ENCODE measurements around the gene C1orf105. TPM values are rescaled to one million over a fixed set of nuclear protein-coding genes. Genes with fewer than 3 reads are reported as not detected.

The C1orf105 gene
- total RNA-seq, 4 donors from 2014 or later, result not detected

DNA sequence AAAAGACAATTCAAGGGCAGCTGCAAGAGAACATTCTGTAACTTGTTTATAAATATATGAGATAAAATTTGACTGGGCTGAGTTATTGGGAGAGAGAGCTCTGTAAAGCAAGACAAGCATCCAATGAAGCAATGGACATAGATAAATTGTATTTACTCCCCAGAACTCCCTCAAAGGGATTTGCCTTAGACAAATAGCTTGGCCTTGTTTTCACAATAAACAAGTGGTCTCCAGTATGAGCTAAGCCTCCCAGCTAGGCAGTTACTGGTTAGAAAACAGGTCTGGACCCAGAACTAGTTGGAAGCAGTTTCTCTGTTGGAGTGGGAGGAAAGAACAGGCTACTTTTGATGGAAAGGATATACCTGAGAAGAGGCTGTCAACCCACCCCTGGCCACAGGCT is 87.3 kb downstream of the C1orf105 start:
- intact Hi-C loops (cut with DNase I; ENCODE audit: low total_unique reads), result no loop called here
- H3K36me3 ChIP-seq, result no peaks in the 10 kb centered on the region
- H3K4me1 ChIP-seq, result no peaks in the 10 kb centered on the region
- in situ Hi-C loops (cut with MboI; ENCODE audit: low pct_ligation_motif_present in 1 of 4, low pct_unique_long_range_greater_than_20kb in 1 of 4, low sequenced_read_pairs in 3 of 4), result no loop called here
- no peak for TF ChIP-seq POLR2A (IDR thresholded peaks at IDR 0.05)
- TF ChIP-seq, protein P1, sequence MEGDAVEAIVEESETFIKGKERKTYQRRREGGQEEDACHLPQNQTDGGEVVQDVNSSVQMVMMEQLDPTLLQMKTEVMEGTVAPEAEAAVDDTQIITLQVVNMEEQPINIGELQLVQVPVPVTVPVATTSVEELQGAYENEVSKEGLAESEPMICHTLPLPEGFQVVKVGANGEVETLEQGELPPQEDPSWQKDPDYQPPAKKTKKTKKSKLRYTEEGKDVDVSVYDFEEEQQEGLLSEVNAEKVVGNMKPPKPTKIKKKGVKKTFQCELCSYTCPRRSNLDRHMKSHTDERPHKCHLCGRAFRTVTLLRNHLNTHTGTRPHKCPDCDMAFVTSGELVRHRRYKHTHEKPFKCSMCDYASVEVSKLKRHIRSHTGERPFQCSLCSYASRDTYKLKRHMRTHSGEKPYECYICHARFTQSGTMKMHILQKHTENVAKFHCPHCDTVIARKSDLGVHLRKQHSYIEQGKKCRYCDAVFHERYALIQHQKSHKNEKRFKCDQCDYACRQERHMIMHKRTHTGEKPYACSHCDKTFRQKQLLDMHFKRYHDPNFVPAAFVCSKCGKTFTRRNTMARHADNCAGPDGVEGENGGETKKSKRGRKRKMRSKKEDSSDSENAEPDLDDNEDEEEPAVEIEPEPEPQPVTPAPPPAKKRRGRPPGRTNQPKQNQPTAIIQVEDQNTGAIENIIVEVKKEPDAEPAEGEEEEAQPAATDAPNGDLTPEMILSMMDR (IDR thresholded peaks at IDR 0.05), result no peak
- DNase-seq, result no peak
- no peak overlapping the region for H3K4me3 ChIP-seq
- H3K27me3 ChIP-seq, result no peaks in the 10 kb centered on the region
- no peak overlapping the region for H3K27ac ChIP-seq
- H3K9me3 ChIP-seq, result no peaks in the 10 kb centered on the region

DNA sequence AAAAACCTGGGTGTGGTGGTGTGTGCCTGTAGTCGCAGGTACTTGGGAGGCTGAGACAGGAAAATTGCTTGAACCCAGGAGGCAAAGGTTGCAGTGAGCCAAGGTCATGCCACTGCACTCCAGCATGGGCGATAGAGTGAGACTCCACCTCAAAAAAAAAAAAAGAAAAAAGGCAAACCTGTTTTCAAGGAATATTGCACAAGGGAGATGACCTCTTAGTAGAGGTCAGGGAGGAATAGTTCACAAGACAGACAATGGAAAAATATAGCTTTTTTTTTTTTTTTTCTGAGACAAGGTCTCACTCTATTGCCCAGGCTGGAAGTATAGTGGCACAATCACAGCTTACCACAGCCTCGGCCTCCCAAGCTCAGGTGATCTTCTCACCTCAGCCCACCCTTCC is 90.0 kb downstream of the C1orf105 start:
- Histone ChIP-seq H3K36me3 (no peaks in the 10 kb centered on the region), H3K4me3 (no peak overlapping the region), H3K27me3 (no peaks in the 10 kb centered on the region), H3K9me3 (no peaks in the 10 kb centered on the region), H3K27ac (no peak overlapping the region), H3K4me1 (no peaks in the 10 kb centered on the region)
- TF ChIP-seq, protein P1 (IDR thresholded peaks at IDR 0.05), result no peak
- TF ChIP-seq POLR2A (IDR thresholded peaks at IDR 0.05), result no peak
- TF ChIP-seq EP300 (IDR thresholded peaks at IDR 0.05; ENCODE audit: low read depth), result no peak
- no peak for TF ChIP-seq POLR2AphosphoS5 (IDR thresholded peaks at IDR 0.05)
- WGBS, 2 donors (ENCODE audit: low coverage in 1 of 2), result 88 to 90% methylated on average over 3 of the region's 3 CpGs
- in situ Hi-C loops (cut with MboI; ENCODE audit: low pct_ligation_motif_present in 1 of 4, low pct_unique_long_range_greater_than_20kb in 1 of 4, low sequenced_read_pairs in 3 of 4), result no loop called here
- intact Hi-C loops (cut with DNase I; ENCODE audit: low total_unique reads), result no loop called here
- DNase-seq, result no peak

DNA sequence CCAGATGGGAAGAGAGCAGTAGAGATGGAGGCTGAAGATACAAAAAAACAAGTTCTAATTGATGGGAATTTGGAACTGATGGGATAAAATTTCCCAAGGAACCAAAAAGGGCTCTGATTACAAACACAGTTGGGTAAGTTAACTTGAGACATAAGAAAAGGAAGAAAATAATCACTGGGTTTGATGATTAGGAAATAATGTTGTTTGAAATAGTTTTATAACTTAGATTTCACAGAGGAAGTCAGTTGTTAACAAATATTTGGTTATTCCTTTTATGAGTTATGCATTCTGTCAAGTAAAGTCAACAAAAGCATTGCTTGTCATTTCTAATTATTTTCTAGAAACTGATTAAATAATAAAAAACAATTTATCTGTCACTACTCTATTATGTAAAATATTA is 92.1 kb downstream of the C1orf105 start:
- no peaks in the 10 kb centered on the region for H3K4me1 ChIP-seq
- no peak overlapping the region for H3K4me3 ChIP-seq
- no peaks in the 10 kb centered on the region for H3K36me3 ChIP-seq
- H3K27ac ChIP-seq, result no peak overlapping the region
- TF ChIP-seq EP300 (IDR thresholded peaks at IDR 0.05; ENCODE audit: low read depth), result no peak
- TF ChIP-seq, protein P1 (IDR thresholded peaks at IDR 0.05), result no peak
- TF ChIP-seq POLR2A (IDR thresholded peaks at IDR 0.05), result no peak
- DNase-seq, result no peak
- in situ Hi-C loops (cut with MboI; ENCODE audit: low pct_ligation_motif_present in 1 of 4, low pct_unique_long_range_greater_than_20kb in 1 of 4, low sequenced_read_pairs in 3 of 4), result no loop called here
- H3K27me3 ChIP-seq, result no peaks in the 10 kb centered on the region
- no peaks in the 10 kb centered on the region for H3K9me3 ChIP-seq
- intact Hi-C loops (cut with DNase I; ENCODE audit: low total_unique reads), result no loop called here

DNA sequence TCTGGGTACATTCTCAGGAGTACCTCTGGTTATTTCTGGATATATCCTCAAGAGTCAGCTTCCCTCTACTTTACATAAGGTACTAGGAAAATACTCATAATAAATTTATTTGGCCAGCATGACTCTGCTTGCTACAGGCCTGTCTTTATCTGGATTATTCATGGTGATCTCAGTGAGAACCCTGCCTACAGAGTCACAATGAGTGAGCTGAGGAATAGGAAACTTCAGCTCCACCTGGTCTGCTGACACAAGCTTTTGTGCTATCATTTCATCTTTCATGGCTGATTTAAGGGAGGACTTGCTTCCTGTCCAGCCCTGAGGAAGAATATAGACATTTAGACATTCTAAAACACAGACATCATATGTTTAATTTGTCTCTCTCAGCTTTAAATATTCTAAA is 93.0 kb downstream of the C1orf105 start:
- no peak for DNase-seq
- TF ChIP-seq, protein P1 (IDR thresholded peaks at IDR 0.05), result no peak
- no peak for TF ChIP-seq POLR2AphosphoS5 (IDR thresholded peaks at IDR 0.05)
- TF ChIP-seq EP300 (IDR thresholded peaks at IDR 0.05; ENCODE audit: low read depth), result no peak
- TF ChIP-seq POLR2A (IDR thresholded peaks at IDR 0.05), result no peak
- Histone ChIP-seq H3K4me1 (no peaks in the 10 kb centered on the region), H3K36me3 (no peaks in the 10 kb centered on the region), H3K27me3 (no peaks in the 10 kb centered on the region), H3K4me3 (no peak overlapping the region), H3K9me3 (no peaks in the 10 kb centered on the region), H3K27ac (no peak overlapping the region)
- in situ Hi-C loops (cut with MboI; ENCODE audit: low pct_ligation_motif_present in 1 of 4, low pct_unique_long_range_greater_than_20kb in 1 of 4, low sequenced_read_pairs in 3 of 4) (no loop called here), intact Hi-C loops (cut with DNase I; ENCODE audit: low total_unique reads) (no loop called here)

Measured in transverse colon (tissue), 4 donors.